GM12864 (cell line): ENCODE results near the gene WNT7A.

Experiments used
- DNase-seq: peaks from one replicate; pipeline ENCODE4 v3.0.0-alpha.2; 2011; ENCODE audit warnings: low read depth
- H3K4me3 ChIP-seq: 2 replicates; pipeline ENCODE4 v1.5.1; 2011; ENCODE audit warnings: mild to moderate bottlenecking, low read depth, low read length, control low read depth
- TF ChIP-seq, protein P1 (sequence below): IDR thresholded peaks from 2 replicates; pipeline ENCODE4 v1.5.1; 2011; ENCODE audit warnings: low read depth, mild to moderate bottlenecking, moderate library complexity, low read length, control low read depth, inconsistent platforms; ENCODE audit errors: missing control alignments

Gene WNT7A

DNA sequence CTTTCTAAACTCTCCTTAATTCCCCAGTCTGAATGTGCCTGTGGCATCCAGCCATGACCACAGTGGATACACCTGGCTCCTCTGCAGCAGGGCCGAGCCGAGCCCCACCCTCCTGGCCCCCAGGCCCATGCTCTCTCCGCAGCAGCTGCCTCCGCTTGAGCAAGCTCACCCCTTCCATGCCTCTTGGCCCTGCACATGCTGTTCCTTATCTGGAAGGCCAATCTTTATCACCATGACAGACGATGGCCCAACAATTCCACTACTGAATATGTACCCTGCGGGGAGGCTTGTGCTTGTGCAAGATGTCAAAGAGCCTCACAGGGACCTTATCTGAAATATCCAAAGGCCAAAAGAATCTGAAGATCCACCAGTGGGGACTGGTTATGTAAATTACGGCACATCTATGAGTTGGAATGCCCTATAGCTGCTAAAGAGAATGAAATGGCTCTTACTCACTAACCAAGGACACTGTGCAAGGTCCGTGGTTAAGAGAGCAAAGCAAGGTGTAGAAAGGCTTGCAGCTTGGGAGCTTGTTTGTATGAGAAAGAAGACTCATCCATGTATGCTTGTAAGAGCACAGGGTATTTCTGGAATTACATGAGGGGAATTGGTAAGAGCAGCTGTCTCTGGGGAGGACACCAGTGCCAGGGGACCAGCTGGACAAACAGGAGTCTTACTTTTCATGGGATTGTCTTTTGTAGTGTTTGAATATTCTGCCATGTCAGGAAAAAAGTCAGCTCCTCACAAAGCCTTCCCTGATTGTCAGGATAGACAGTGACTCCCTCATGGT, 55.2 kb downstream of the WNT7A start:
- no peak overlapping the region for H3K4me3 ChIP-seq
- no peak for DNase-seq
- TF ChIP-seq, protein P1, sequence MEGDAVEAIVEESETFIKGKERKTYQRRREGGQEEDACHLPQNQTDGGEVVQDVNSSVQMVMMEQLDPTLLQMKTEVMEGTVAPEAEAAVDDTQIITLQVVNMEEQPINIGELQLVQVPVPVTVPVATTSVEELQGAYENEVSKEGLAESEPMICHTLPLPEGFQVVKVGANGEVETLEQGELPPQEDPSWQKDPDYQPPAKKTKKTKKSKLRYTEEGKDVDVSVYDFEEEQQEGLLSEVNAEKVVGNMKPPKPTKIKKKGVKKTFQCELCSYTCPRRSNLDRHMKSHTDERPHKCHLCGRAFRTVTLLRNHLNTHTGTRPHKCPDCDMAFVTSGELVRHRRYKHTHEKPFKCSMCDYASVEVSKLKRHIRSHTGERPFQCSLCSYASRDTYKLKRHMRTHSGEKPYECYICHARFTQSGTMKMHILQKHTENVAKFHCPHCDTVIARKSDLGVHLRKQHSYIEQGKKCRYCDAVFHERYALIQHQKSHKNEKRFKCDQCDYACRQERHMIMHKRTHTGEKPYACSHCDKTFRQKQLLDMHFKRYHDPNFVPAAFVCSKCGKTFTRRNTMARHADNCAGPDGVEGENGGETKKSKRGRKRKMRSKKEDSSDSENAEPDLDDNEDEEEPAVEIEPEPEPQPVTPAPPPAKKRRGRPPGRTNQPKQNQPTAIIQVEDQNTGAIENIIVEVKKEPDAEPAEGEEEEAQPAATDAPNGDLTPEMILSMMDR: no peak

DNA sequence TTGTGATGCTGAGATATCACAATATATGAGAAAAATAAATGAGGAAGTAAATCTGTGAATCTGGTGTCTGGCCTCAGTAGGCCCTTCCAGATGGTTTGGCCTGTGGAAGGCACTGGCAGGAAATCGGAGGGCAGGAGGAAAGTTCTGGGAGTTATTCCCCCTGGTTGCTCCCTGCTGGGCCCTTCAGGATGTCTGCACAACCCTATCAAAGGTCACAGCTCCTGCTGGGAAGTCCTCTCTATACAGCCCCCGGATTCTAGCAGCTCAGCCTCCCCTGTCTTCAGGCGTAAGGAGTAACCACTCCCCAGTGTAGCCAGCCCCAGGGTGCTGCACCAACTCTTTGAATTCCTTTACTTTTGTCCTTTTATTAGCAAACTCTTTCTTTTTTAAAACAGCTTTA, 56.2 kb downstream of the WNT7A start:
- H3K4me3 ChIP-seq: no peak overlapping the region
- DNase-seq: no peak
- TF ChIP-seq, protein P1: no peak

DNA sequence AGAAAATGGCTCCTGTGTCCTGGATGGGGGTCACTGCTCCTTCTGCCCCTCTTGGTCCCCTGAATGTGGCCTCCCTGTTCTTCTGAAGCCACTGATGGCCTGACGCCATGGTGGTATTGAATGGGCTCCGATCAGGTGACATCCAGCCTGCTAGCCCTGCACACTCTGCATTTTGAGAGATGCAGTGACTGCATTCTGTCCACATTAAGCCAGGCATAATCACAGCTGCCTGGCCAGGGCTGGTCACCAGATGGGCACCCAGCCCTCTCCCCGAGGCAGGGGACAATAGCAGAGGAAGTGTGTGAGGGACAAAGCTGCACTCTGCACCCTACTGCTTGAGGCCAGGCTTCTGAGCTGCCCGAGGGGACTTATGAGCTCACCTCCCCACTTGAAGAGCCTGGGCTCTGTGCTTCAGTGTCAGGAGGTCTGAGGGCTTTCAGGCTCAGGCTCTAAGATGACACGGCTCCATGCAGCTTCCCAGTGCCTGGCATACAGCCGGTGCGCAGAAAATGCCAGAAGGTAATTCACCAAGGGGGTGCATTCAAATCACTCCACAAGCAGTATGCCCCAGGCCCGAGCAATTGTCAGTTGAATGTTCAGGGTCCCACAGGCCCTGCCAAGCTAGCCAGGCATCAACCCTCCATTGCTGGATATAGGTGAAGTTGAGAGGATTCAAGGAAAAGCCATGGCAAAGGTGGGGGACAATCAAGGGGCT, 56.8 kb downstream of the WNT7A start:
- no peak overlapping the region for H3K4me3 ChIP-seq
- no peak for DNase-seq
- TF ChIP-seq, protein P1: no peak

DNA sequence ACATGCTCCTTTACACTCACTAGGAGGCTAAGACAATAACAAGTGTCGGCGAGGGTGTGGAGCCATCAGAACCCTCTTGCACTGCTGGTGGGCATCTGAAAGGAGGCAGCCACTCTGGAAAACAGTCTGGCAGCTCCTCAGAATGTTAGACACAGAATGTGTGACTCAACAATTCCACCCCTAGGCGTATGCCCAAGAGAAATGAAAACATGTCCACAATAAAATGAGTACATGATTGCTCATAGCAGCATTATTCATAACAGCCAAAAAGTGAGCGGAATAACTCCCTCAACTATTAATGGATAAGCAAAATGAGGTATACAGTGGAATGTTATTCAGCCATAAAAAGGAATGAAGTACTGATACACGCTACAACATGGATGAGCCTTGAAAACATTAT, 57.8 kb downstream of the WNT7A start:
- TF ChIP-seq, protein P1: no peak
- no peak overlapping the region for H3K4me3 ChIP-seq
- no peak for DNase-seq

DNA sequence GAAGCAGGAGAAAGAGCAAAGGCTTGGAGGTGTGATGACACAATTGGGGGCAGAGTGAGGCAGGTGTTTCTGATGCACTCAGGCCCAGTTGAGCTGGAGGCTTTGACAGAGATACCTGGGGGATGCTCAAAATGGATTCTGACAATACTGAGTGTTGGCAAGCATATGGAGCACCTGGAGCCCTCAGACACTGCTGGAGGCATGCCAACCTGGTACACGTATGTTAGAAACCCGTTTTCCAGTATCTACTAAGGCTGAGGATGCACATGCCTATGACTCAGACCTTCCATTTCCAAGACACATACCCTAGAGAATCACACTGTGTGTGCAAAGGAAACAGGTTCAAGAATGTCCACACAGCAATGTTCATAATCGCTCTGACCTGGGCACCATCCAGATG, 58.7 kb downstream of the WNT7A start:
- DNase-seq: no peak
- no peak overlapping the region for H3K4me3 ChIP-seq
- TF ChIP-seq, protein P1: no peak

DNA sequence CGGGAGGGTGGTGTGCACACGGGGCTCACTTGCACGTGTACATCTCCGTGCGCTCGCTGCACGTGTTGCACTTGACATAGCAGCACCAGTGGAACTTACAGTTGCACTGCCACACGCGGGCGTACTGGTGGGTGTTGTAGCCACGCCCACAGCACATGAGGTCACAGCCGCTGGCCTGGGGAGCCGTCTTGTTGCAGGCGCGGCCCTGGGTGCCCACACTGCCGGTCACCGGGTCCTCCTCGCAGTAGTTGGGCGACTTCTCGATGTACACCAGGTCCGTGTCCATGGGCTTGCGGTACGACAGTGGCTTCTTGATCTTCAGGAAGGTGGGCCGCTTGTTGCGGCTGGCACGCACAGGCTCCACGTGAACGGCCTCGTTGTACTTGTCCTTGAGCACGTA, 61.0 kb downstream of the WNT7A start:
- TF ChIP-seq, protein P1: no peak
- DNase-seq: no peak
- H3K4me3 ChIP-seq: no peak overlapping the region
